WI38 (cell line): Measurements from ENCODE around the gene ABCA2.

Experiments used
- H3K4me3 ChIP-seq: 2 replicates; pipeline ENCODE4 v1.5.1; 2011; ENCODE audit warnings: low read depth, mild to moderate bottlenecking, control low read depth, low read length
- CTCF ChIP-seq: IDR thresholded peaks from 2 replicates; pipeline ENCODE4 v1.5.1; 2012; ENCODE audit warnings: low read depth, mild to moderate bottlenecking, control low read depth, low read length

Gene ABCA2, protein sequence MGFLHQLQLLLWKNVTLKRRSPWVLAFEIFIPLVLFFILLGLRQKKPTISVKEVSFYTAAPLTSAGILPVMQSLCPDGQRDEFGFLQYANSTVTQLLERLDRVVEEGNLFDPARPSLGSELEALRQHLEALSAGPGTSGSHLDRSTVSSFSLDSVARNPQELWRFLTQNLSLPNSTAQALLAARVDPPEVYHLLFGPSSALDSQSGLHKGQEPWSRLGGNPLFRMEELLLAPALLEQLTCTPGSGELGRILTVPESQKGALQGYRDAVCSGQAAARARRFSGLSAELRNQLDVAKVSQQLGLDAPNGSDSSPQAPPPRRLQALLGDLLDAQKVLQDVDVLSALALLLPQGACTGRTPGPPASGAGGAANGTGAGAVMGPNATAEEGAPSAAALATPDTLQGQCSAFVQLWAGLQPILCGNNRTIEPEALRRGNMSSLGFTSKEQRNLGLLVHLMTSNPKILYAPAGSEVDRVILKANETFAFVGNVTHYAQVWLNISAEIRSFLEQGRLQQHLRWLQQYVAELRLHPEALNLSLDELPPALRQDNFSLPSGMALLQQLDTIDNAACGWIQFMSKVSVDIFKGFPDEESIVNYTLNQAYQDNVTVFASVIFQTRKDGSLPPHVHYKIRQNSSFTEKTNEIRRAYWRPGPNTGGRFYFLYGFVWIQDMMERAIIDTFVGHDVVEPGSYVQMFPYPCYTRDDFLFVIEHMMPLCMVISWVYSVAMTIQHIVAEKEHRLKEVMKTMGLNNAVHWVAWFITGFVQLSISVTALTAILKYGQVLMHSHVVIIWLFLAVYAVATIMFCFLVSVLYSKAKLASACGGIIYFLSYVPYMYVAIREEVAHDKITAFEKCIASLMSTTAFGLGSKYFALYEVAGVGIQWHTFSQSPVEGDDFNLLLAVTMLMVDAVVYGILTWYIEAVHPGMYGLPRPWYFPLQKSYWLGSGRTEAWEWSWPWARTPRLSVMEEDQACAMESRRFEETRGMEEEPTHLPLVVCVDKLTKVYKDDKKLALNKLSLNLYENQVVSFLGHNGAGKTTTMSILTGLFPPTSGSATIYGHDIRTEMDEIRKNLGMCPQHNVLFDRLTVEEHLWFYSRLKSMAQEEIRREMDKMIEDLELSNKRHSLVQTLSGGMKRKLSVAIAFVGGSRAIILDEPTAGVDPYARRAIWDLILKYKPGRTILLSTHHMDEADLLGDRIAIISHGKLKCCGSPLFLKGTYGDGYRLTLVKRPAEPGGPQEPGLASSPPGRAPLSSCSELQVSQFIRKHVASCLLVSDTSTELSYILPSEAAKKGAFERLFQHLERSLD (N-terminal part only)

DNA sequence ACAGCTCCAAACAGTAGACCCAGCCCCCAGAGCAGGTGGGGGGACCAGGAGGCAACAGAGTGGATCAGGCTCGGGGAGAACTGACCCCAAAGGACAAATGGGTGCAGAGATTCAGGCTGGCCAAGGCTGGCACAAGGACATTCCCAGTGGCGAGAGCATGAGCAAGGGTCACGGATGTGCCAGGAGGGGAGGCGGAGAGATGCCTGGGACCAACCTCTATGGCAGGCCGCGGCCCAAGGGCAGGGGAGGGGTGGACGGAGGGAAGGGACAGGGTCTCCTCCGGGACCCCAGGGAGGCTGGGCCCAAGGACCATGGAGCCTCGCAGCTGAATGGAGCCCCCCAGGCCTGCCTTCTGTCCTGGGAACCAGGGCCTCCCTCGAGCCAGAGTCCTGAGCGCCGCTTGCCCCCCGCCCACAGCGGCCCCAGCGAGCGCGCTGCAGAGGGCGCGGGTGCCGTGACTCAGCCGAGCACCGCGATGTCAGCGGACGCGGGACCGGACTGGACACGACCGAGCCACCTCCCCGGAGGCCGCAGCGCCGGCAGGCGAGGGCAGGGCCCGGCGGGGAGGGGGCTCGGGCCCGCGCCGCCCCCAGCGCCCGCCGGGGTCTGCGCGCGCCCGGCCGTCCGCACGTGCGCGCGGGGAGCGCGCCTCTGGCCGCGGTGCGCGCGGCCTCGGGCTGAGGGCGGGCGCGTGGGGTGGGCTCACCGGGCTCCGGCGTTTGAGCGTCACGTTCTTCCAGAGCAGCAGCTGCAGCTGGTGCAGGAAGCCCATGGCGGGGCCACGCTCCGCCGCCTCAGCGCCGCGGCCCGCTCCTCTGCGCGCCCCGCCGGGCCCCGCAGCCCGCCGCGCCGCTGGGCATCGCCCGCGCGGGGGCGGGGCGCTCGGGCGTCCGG is at the start of gene ABCA2:
Gene ABCA2 (minus strand): TSS at position 869 of the 894 bp plus-strand sequence. CDS start 97 bp downstream, at position 772.
- peak within 1 kb of the TSS; percentile 60 for H3K4me3 ChIP-seq
- TF ChIP-seq CTCF = no peak

GRCh38 chr9:137077010-137077747 is 49.1 kb upstream of the ABCA2 start, which contains the start of gene UAP1L1:
Gene UAP1L1, plus strand, starts transcription at chr9:137077517. Its CDS starts 16 bp downstream, at chr9:137077533.
- TF ChIP-seq CTCF = no peak
- peak within 1 kb of the TSS; percentile 67 for H3K4me3 ChIP-seq

GRCh38 chr9:137076636-137077009 is 48.6 kb upstream of the ABCA2 start:
- H3K4me3 ChIP-seq = peak overlapping the region; percentile 36
- no peak for TF ChIP-seq CTCF

DNA sequence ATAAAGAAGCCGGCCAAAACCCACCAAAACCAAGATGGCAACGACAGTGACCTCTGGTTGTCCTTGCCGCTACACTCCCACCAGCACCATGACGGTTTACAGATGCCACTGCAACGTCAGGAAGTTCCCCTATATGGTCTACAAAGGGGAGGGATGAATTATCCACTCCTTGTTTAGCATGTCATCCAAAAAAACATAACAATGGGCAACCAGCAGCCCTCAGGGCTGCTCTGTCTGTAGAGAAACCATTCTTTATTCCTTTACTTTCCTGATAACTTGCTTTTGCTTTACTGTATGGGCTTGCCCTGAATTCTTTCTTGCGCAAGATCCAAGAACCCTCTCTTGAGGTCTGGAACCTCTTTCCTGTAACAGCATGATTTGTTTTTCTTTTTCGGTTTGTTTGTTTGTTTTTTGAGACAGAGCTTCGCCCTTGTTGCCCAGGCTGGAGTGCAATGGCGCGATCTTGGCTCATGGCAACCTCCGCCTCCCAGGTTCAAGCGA is 47.3 kb upstream of the ABCA2 start:
- no peak overlapping the region for H3K4me3 ChIP-seq
- no peak for TF ChIP-seq CTCF

GRCh38 chr9:137074657-137075274 is 46.7 kb upstream of the ABCA2 start:
- TF ChIP-seq CTCF = no peak
- no peak overlapping the region for H3K4me3 ChIP-seq
